ENCODE results near the gene TRIM77.
"Not testable (repeated sequence)": the region's sequence is repeated elsewhere in the genome, so short reads cannot be mapped to it uniquely, and the experiment has no call there.

TRIM77 gene

GRCh38 chr11:89737116-89737515 lies 27.0 kb downstream of the TRIM77 start:
- no peak overlapping the region for H3K4me3 ChIP-seq (ENCODE audit: low read depth, low read length)
- TF ChIP-seq CTCF (IDR thresholded peaks at IDR 0.05; ENCODE audit: low read depth, low read length): no peak

GRCh38 chr11:89741406-89741805 lies 31.3 kb downstream of the TRIM77 start:
- not testable (repeated sequence) for H3K4me3 ChIP-seq (ENCODE audit: low read depth, low read length)

GRCh38 chr11:89744158-89744557 lies 34.1 kb downstream of the TRIM77 start:
- H3K4me3 ChIP-seq (ENCODE audit: low read depth, low read length): not testable (repeated sequence)

GRCh38 chr11:89750822-89751221 lies 40.7 kb downstream of the TRIM77 start:
- H3K4me3 ChIP-seq (ENCODE audit: low read depth, low read length): not testable (repeated sequence)
